ENCODE data around the gene GNB1.
"Not testable (repeated sequence)": the region's sequence is repeated elsewhere in the genome, so short reads cannot be mapped to it uniquely, and the experiment has no call there.

Gene GNB1

DNA sequence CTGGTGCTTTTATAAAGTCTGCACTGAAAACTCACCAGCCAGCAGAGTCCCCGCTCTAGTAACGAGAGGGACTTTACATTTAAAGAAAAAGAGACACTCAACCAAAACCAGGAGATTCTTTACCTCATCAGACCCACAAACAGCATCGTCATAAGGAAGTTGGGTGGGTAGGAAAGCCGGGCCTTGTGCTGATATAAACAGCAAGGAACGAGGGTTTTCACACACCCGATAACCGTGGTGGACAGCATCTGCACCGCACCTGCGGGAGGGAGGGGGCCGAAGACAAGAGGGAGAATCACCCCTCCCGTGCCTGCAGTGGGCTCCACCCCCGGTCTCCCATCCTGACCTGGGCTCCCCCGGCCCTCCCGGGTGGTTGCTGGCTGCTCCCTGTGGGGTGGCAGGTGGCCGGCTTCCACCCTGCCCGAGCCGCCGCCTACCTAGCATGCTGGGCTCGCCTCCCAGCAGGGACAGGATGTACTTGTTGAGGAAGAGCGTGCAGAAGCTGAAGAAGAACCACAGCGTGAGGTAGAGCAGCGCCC is 152.0 kb downstream of the GNB1 start:
- H3K36me3 ChIP-seq (ENCODE audit: insufficient read depth, low read length); H3K9ac ChIP-seq (ENCODE audit: insufficient read length); H3K27ac ChIP-seq; H3K4me3 ChIP-seq; H3K9me3 ChIP-seq (ENCODE audit: low read depth, low read length); DNase-seq (ENCODE audit: low read depth, low spot score): not testable (repeated sequence)

- H3K27ac ChIP-seq; H3K9ac ChIP-seq (ENCODE audit: insufficient read length); H3K9me3 ChIP-seq (ENCODE audit: low read depth, low read length); H3K36me3 ChIP-seq (ENCODE audit: insufficient read depth, low read length); DNase-seq (ENCODE audit: low read depth, low spot score); H3K4me3 ChIP-seq: not testable (repeated sequence)
These were observed 153.0 kb downstream of the GNB1 start for GRCh38 chr1:1737675-1738590.
